Ishikawa (cell line): ENCODE data around the gene TMEM30B.

Experiments used
- CREB1 ChIP-seq: IDR thresholded peaks from 2 replicates; pipeline ENCODE4 v1.6.1; 2012; ENCODE audit warnings: low read depth
- EP300 ChIP-seq: IDR thresholded peaks from 2 replicates; pipeline ENCODE4 v1.6.1; 2012; ENCODE audit warnings: borderline replicate concordance
- NFIC ChIP-seq: IDR thresholded peaks from 2 replicates; pipeline ENCODE4 v1.6.1; 2012
- RAD21 ChIP-seq: IDR thresholded peaks from 2 replicates; pipeline ENCODE4 v1.6.1; 2012; ENCODE audit warnings: low read depth
- REST ChIP-seq: IDR thresholded peaks from 2 replicates; pipeline ENCODE4 v1.6.1; 2012; ENCODE audit warnings: low read depth, mild to moderate bottlenecking
- TAF1 ChIP-seq: IDR thresholded peaks from 2 replicates; pipeline ENCODE4 v1.6.1; 2012; ENCODE audit warnings: low read depth, mild to moderate bottlenecking
- TEAD4 ChIP-seq: IDR thresholded peaks from 2 replicates; pipeline ENCODE4 v1.6.1; 2012
- YY1 ChIP-seq: IDR thresholded peaks from 2 replicates; pipeline ENCODE4 v1.6.1; 2012; ENCODE audit warnings: low read depth

DNA sequence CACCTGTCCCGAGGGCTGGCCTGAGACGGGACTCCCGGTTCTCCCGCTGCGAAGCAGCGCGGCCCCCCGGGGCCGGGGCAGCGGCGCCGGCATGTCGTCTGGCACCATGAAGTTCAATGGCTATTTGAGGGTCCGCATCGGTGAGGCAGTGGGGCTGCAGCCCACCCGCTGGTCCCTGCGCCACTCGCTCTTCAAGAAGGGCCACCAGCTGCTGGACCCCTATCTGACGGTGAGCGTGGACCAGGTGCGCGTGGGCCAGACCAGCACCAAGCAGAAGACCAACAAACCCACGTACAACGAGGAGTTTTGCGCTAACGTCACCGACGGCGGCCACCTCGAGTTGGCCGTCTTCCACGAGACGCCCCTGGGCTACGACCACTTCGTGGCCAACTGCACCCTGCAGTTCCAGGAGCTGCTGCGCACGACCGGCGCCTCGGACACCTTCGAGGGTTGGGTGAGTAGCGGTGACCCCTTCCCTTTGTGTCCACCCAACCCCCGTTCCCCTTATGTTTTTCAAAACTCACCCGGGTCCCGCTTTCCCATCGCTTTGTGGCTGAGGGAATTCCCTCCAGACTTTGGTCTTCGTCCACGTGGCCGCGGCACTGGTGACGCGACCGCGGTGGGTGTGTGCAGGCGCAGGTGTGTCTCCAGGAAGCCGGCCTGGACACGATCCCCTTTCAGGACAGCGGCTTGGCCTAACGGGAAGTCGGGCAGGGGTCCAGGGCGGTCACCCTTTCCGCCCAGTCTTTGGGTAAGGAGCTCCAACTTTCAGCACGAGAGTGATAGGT, 41.1 kb upstream of the TMEM30B start:
- no peak for TF ChIP-seq TAF1
- TF ChIP-seq RAD21, result no peak
- no peak for TF ChIP-seq NFIC
- TF ChIP-seq CREB1, result no peak
- no peak for TF ChIP-seq REST
- TF ChIP-seq EP300, result no peak
- TF ChIP-seq YY1, result no peak
- TF ChIP-seq TEAD4, result no peak
